KMS-11 (cell line): ENCODE data around the gene HS6ST2.

Experiments used
- H2AFZ ChIP-seq: fragments of 200-600 bp; sonication (generic); 2 replicates; pipeline ENCODE4 v1.6.1; 2016; ENCODE audit warnings: antibody characterized with exemption, mixed run types, low read depth
- H3K27ac ChIP-seq: fragments of 200-600 bp; sonication (generic); 2 replicates; pipeline ENCODE4 v1.6.1; 2016; ENCODE audit warnings: mild to moderate bottlenecking, mixed run types
- H3K27me3 ChIP-seq: fragments of 200-600 bp; sonication (generic); 2 replicates; pipeline ENCODE4 v1.6.1; 2017; ENCODE audit warnings: mild to moderate bottlenecking, low read depth, mixed run types, moderate library complexity; ENCODE audit not compliant: insufficient read depth
- H3K36me3 ChIP-seq: fragments of 200-600 bp; sonication (generic); 2 replicates; pipeline ENCODE4 v1.6.1; 2017; ENCODE audit warnings: mild to moderate bottlenecking, mixed run types; ENCODE audit not compliant: insufficient read depth
- H3K4me1 ChIP-seq: fragments of 200-600 bp; sonication (generic); 2 replicates; pipeline ENCODE4 v1.6.1; 2016; ENCODE audit warnings: mild to moderate bottlenecking, low read depth, mixed run types; ENCODE audit not compliant: poor library complexity, severe bottlenecking
- H3K4me2 ChIP-seq: fragments of 200-600 bp; sonication (generic); 2 replicates; pipeline ENCODE4 v1.7.0; 2016; ENCODE audit warnings: mild to moderate bottlenecking, mixed run types
- H3K4me3 ChIP-seq: fragments of 200-600 bp; sonication (generic); IDR thresholded peaks from 2 replicates; pipeline ENCODE4 v1.6.1; 2017; ENCODE audit warnings: low read depth, low read length, mixed read lengths; ENCODE audit not compliant: insufficient read depth
- H3K79me2 ChIP-seq: fragments of 200-600 bp; sonication (generic); 2 replicates; pipeline ENCODE4 v1.6.1; 2016; ENCODE audit warnings: low read depth, mixed run types; ENCODE audit not compliant: insufficient read depth
- H3K9ac ChIP-seq: fragments of 200-600 bp; sonication (generic); 2 replicates; pipeline ENCODE4 v1.6.1; 2016; ENCODE audit warnings: mild to moderate bottlenecking, mixed run types
- H4K20me1 ChIP-seq: fragments of 200-600 bp; sonication (generic); 2 replicates; pipeline ENCODE4 v1.6.1; 2016; ENCODE audit warnings: mild to moderate bottlenecking, mixed run types; ENCODE audit not compliant: insufficient read depth
- TF ChIP-seq, protein P1 (sequence below): fragments of 200-600 bp; sonication (generic); conservative IDR thresholded peaks from 2 replicates; pipeline ENCODE4 v1.6.1; 2017; ENCODE audit warnings: low read depth, mild to moderate bottlenecking, antibody characterized with exemption, low read length, moderate library complexity, mixed read lengths

The HS6ST2 gene

DNA sequence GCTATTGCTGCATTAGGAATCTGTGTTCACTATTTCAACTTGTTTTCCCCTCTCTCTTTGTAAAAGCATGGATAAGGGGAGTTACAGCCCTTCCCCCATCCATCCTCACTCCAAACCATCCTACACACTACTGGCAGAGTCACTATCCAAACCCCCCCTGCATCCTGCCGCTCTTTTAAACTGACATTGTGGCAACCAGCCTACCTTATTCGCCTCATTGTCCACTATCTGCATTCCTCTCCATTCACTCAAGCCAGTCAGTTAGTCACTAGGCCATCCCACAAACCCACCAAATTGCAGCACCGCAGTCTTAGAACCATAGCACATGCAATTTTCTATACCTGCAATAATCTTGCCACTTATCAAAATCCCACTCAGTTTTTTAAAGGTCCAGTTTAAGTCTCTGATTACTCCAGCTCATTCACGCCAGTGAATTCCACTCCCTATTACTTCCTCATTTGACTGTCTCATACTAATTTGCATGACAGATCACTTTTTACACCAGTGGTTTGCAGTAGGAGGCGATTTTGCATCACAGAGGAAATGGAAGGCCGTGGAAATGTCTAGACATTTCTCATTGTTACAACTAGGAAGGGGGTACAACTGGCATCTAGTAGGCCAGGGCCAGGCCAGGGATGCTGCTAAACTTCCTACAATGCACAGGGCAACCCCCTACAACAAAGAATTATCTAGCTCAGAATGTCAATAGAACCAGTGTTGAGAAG lies 181.8 kb downstream of the HS6ST2 start:
- Histone ChIP-seq H3K27ac (no peak overlapping the region), H3K9ac (no peak overlapping the region), H3K36me3 (no peaks in the 10 kb centered on the region)

GRCh38 chrX:132775263-132775823 lies 183.1 kb downstream of the HS6ST2 start:
- Histone ChIP-seq H3K79me2 (no peaks in the 10 kb centered on the region), H3K4me3 (no peak overlapping the region), H3K4me1 (no peaks in the 10 kb centered on the region), H3K4me2 (no peak overlapping the region), H2AFZ (no peak overlapping the region), H4K20me1 (no peaks in the 10 kb centered on the region), H3K27ac (no peak overlapping the region), H3K27me3 (no peaks in the 10 kb centered on the region), H3K9ac (no peak overlapping the region), H3K36me3 (no peaks in the 10 kb centered on the region)
- TF ChIP-seq, protein P1, sequence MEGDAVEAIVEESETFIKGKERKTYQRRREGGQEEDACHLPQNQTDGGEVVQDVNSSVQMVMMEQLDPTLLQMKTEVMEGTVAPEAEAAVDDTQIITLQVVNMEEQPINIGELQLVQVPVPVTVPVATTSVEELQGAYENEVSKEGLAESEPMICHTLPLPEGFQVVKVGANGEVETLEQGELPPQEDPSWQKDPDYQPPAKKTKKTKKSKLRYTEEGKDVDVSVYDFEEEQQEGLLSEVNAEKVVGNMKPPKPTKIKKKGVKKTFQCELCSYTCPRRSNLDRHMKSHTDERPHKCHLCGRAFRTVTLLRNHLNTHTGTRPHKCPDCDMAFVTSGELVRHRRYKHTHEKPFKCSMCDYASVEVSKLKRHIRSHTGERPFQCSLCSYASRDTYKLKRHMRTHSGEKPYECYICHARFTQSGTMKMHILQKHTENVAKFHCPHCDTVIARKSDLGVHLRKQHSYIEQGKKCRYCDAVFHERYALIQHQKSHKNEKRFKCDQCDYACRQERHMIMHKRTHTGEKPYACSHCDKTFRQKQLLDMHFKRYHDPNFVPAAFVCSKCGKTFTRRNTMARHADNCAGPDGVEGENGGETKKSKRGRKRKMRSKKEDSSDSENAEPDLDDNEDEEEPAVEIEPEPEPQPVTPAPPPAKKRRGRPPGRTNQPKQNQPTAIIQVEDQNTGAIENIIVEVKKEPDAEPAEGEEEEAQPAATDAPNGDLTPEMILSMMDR = no peak

More for the DNA sequence above, 181.8 kb downstream of the HS6ST2 start:
- Histone ChIP-seq H3K27me3 (no peaks in the 10 kb centered on the region), H2AFZ (no peak overlapping the region), H3K79me2 (no peaks in the 10 kb centered on the region), H3K4me3 (no peak overlapping the region), H3K4me1 (no peaks in the 10 kb centered on the region), H4K20me1 (no peaks in the 10 kb centered on the region), H3K4me2 (no peak overlapping the region)
- TF ChIP-seq, protein P1 = no peak

DNA sequence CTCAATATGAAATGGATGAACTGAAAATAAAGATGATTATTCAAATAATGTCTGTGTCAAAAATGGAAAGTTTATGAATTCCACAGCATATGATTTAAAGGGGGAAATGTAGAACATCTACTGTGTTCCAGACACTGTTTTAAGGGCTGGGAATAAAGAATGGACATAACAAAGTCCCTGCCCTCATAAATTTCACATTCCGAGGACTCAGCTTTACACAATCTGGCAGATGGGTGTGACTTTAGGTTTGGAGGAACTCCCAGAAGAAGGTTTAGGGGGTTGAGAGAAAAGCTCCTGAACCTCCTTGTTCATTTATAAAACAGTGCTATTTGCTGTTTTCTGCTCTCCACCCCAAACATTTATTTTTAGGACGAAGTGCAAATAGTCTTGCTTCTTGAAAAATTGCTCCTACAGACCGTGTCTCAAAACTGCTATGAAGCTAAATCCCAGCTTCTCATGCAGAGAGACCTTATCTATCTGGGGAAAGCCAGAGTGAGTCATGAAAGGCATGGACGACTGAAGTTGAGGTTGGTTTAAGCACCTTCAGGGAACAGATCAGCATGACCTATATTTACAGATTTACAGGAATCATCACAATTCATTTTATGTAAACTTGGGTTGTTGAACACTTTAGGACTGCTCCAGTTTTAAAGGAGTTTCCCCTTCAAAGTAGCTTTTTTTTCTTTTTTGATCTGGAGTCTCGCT lies 184.3 kb downstream of the HS6ST2 start:
- H3K4me3 ChIP-seq = no peak overlapping the region
- no peaks in the 10 kb centered on the region for H3K79me2 ChIP-seq
- TF ChIP-seq, protein P1 = no peak
- H3K9ac ChIP-seq = no peak overlapping the region
- no peak overlapping the region for H3K4me2 ChIP-seq
- no peaks in the 10 kb centered on the region for H3K36me3 ChIP-seq
- H3K4me1 ChIP-seq = no peaks in the 10 kb centered on the region
- no peak overlapping the region for H3K27ac ChIP-seq
- no peaks in the 10 kb centered on the region for H4K20me1 ChIP-seq
- H3K27me3 ChIP-seq = no peaks in the 10 kb centered on the region
- no peak overlapping the region for H2AFZ ChIP-seq

- Histone ChIP-seq H3K36me3 (no peaks in the 10 kb centered on the region), H3K79me2 (no peaks in the 10 kb centered on the region), H3K4me1 (no peaks in the 10 kb centered on the region), H3K4me2 (no peak overlapping the region), H3K27me3 (no peaks in the 10 kb centered on the region), H3K27ac (no peak overlapping the region), H4K20me1 (no peaks in the 10 kb centered on the region), H3K4me3 (no peak overlapping the region), H3K9ac (no peak overlapping the region), H2AFZ (no peak overlapping the region)
- TF ChIP-seq, protein P1 = no peak
Observed at GRCh38 chrX:132769609-132770008, 188.8 kb downstream of the HS6ST2 start.
